Naive B cell (primary cell): ENCODE results near the gene DPYD. TPM values are rescaled to one million over a fixed set of nuclear protein-coding genes. Genes with fewer than 3 reads are reported as not detected.
A peak's percentile ranks its signal among the peaks of the same experiment; 100 is the strongest.

Source experiments
- ATAC-seq, 2 donors: fragments of 150-1000 bp; cut with Tn5 transposase; 2 replicates each; pipeline ENCODE4 v1.10.0; 2021; ENCODE audit warnings: low read depth in 2 of 2, mild to moderate bottlenecking in 2 of 2, moderate library complexity in 2 of 2
- DNase-seq: peaks from one replicate; pipeline ENCODE4 v3.0.0; 2022
- H3K27ac Mint-ChIP-seq, 6 donors: one replicate each; pipeline ENCODE4 v1.8.0; 2020 to 2022; ENCODE audit warnings: mild to moderate bottlenecking in 6 of 6, mixed read lengths in 6 of 6, moderate library complexity in 5 of 6, inconsistent platforms in 2 of 6
- H3K27me3 Mint-ChIP-seq, 3 donors: one replicate each; pipeline ENCODE4 v1.8.0; 2021 to 2022; ENCODE audit warnings: mixed read lengths in 3 of 3, mild to moderate bottlenecking in 1 of 3
- H3K36me3 Mint-ChIP-seq, 2 donors: one replicate each; pipeline ENCODE4 v1.8.0; 2020 to 2022; ENCODE audit warnings: mixed read lengths in 2 of 2, inconsistent platforms in 1 of 2, mild to moderate bottlenecking in 1 of 2
- H3K4me1 Mint-ChIP-seq, 3 donors: one replicate each; pipeline ENCODE4 v1.8.0; 2020 to 2022; ENCODE audit warnings: mixed read lengths in 3 of 3, inconsistent platforms in 1 of 3, mild to moderate bottlenecking in 1 of 3, moderate library complexity in 1 of 3
- H3K4me3 Mint-ChIP-seq, 8 donors: one replicate each; pipeline ENCODE4 v1.8.0; 2020 to 2022; ENCODE audit warnings: mild to moderate bottlenecking in 8 of 8, mixed read lengths in 8 of 8, moderate library complexity in 8 of 8, inconsistent platforms in 2 of 8
- H3K9me3 Mint-ChIP-seq, 7 donors: one replicate each; pipeline ENCODE4 v1.8.0; 2020 to 2022; ENCODE audit warnings: mixed read lengths in 7 of 7, mild to moderate bottlenecking in 5 of 7, inconsistent platforms in 2 of 7, moderate library complexity in 1 of 7
- polyA plus RNA-seq, 6 donors: library from polyadenylated mRNA; unstranded; fragments of 300-500 nt; fragmentation: Illumina TruSeq; gene quantifications; one replicate each; pipeline ENCODE4 v1.2.3, GENCODE V29; 2021; ENCODE audit warnings: low read depth in 6 of 6

The DPYD gene
- polyA plus RNA-seq, 6 donors from 2014 or later = 13.9 to 24.6 (median 19.1) TPM

GRCh38 chr1:97540346-97540888, 380.4 kb downstream of the DPYD start:
- Mint-ChIP-seq H3K27ac (no peak overlapping the region), H3K9me3 (no peaks in the 10 kb centered on the region), H3K4me3 (no peak overlapping the region), H3K4me1 (no peaks in the 10 kb centered on the region), H3K27me3 (no peaks in the 10 kb centered on the region), H3K36me3 (peaks cover 0 to 21% of the 10 kb centered on the region in 2 donors)
- ATAC-seq (no peak), DNase-seq (no peak)

- DNase-seq = no peak
- ATAC-seq = no peak
- no peak overlapping the region for H3K4me3 Mint-ChIP-seq
- no peaks in the 10 kb centered on the region for H3K9me3 Mint-ChIP-seq
- no peak overlapping the region for H3K27ac Mint-ChIP-seq
- peaks cover 0 to 14% of the 10 kb centered on the region in 2 donors for H3K36me3 Mint-ChIP-seq
- H3K4me1 Mint-ChIP-seq = no peaks in the 10 kb centered on the region
- no peaks in the 10 kb centered on the region for H3K27me3 Mint-ChIP-seq
These were observed 382.7 kb downstream of the DPYD start for GRCh38 chr1:97538113-97538512.

GRCh38 chr1:97533358-97533757, 387.5 kb downstream of the DPYD start:
- Mint-ChIP-seq H3K9me3 (no peaks in the 10 kb centered on the region), H3K27me3 (no peaks in the 10 kb centered on the region), H3K4me3 (no peak overlapping the region), H3K36me3 (peaks cover 0 to 14% of the 10 kb centered on the region in 2 donors), H3K27ac (no peak overlapping the region), H3K4me1 (no peaks in the 10 kb centered on the region)
- no peak for DNase-seq
- ATAC-seq = no peak

- no peaks in the 10 kb centered on the region for H3K9me3 Mint-ChIP-seq
- H3K4me1 Mint-ChIP-seq = no peaks in the 10 kb centered on the region
- H3K4me3 Mint-ChIP-seq = no peak overlapping the region
- ATAC-seq (no peak), DNase-seq (no peak)
- H3K27me3 Mint-ChIP-seq = no peaks in the 10 kb centered on the region
- H3K27ac Mint-ChIP-seq = peak overlapping the region in 2 of 6 donors; percentile 22 to 72
- H3K36me3 Mint-ChIP-seq = no peaks in the 10 kb centered on the region
These were observed 391.2 kb downstream of the DPYD start for GRCh38 chr1:97529600-97529999.

- H3K4me1 Mint-ChIP-seq = no peaks in the 10 kb centered on the region
- no peaks in the 10 kb centered on the region for H3K27me3 Mint-ChIP-seq
- H3K4me3 Mint-ChIP-seq = no peak overlapping the region
- H3K27ac Mint-ChIP-seq = no peak overlapping the region
- DNase-seq = no peak
- H3K9me3 Mint-ChIP-seq = peaks cover 0 to 21% (median 9%) of the 10 kb centered on the region in 7 donors
- peaks cover 8 to 11% of the 10 kb centered on the region in 2 donors for H3K36me3 Mint-ChIP-seq
- no peak for ATAC-seq
These were observed 396.6 kb downstream of the DPYD start for GRCh38 chr1:97524211-97524610.

- Mint-ChIP-seq H3K4me1 (no peaks in the 10 kb centered on the region), H3K9me3 (peaks cover 0 to 16% (median 6%) of the 10 kb centered on the region in 7 donors), H3K27ac (no peak overlapping the region), H3K27me3 (no peaks in the 10 kb centered on the region), H3K36me3 (peaks cover 8% of the 10 kb centered on the region in 2 donors), H3K4me3 (no peak overlapping the region)
- DNase-seq (no peak), ATAC-seq (no peak)
These were observed 404.2 kb downstream of the DPYD start for GRCh38 chr1:97516588-97516987.

- H3K36me3 Mint-ChIP-seq = peaks cover 8 to 17% of the 10 kb centered on the region in 2 donors
- no peaks in the 10 kb centered on the region for H3K27me3 Mint-ChIP-seq
- ATAC-seq (no peak), DNase-seq (no peak)
- H3K9me3 Mint-ChIP-seq = no peaks in the 10 kb centered on the region
- no peak overlapping the region for H3K4me3 Mint-ChIP-seq
- no peak overlapping the region for H3K27ac Mint-ChIP-seq
- peaks cover 5 to 12% (median 9%) of the 10 kb centered on the region in 3 donors for H3K4me1 Mint-ChIP-seq
These were observed 412.1 kb downstream of the DPYD start for GRCh38 chr1:97508653-97509218.

- peaks cover 8 to 17% of the 10 kb centered on the region in 2 donors for H3K36me3 Mint-ChIP-seq
These were observed 413.0 kb downstream of the DPYD start for GRCh38 chr1:97507863-97508262.

GRCh38 chr1:97506368-97506767, 414.5 kb downstream of the DPYD start:
- Mint-ChIP-seq H3K27me3 (no peaks in the 10 kb centered on the region), H3K27ac (no peak overlapping the region), H3K9me3 (no peaks in the 10 kb centered on the region), H3K36me3 (peaks cover 8 to 17% of the 10 kb centered on the region in 2 donors), H3K4me3 (no peak overlapping the region), H3K4me1 (peaks cover 5 to 12% (median 9%) of the 10 kb centered on the region in 3 donors)
- DNase-seq (no peak), ATAC-seq (no peak)

More at GRCh38 chr1:97507863-97508262, 413.0 kb downstream of the DPYD start:
- H3K4me3 Mint-ChIP-seq = no peak overlapping the region
- DNase-seq (no peak), ATAC-seq (no peak)
- no peaks in the 10 kb centered on the region for H3K9me3 Mint-ChIP-seq
- no peaks in the 10 kb centered on the region for H3K27me3 Mint-ChIP-seq
- H3K4me1 Mint-ChIP-seq = peaks cover 5 to 12% (median 9%) of the 10 kb centered on the region in 3 donors
- no peak overlapping the region for H3K27ac Mint-ChIP-seq

GRCh38 chr1:97505816-97506215, 415.0 kb downstream of the DPYD start:
- H3K9me3 Mint-ChIP-seq = no peaks in the 10 kb centered on the region

GRCh38 chr1:97505289-97505688, 415.5 kb downstream of the DPYD start:
- peaks cover 8 to 17% of the 10 kb centered on the region in 2 donors for H3K36me3 Mint-ChIP-seq

More at GRCh38 chr1:97505816-97506215, 415.0 kb downstream of the DPYD start:
- H3K27me3 Mint-ChIP-seq = no peaks in the 10 kb centered on the region
- H3K27ac Mint-ChIP-seq = peak overlapping the region in 2 of 6 donors; percentile 3 to 19
- ATAC-seq (no peak), DNase-seq (no peak)
- peak overlapping the region in 1 of 8 donors; percentile 12 for H3K4me3 Mint-ChIP-seq
- H3K36me3 Mint-ChIP-seq = peaks cover 8 to 17% of the 10 kb centered on the region in 2 donors
- peaks cover 5 to 12% (median 9%) of the 10 kb centered on the region in 3 donors for H3K4me1 Mint-ChIP-seq

GRCh38 chr1:97502360-97502759, 418.5 kb downstream of the DPYD start:
- peaks cover 5 to 9% (median 6%) of the 10 kb centered on the region in 3 donors for H3K4me1 Mint-ChIP-seq
- ATAC-seq (no peak), DNase-seq (no peak)
- H3K9me3 Mint-ChIP-seq = no peaks in the 10 kb centered on the region
- no peaks in the 10 kb centered on the region for H3K27me3 Mint-ChIP-seq
- no peak overlapping the region for H3K27ac Mint-ChIP-seq
- H3K36me3 Mint-ChIP-seq = no peaks in the 10 kb centered on the region
- H3K4me3 Mint-ChIP-seq = no peak overlapping the region

More at GRCh38 chr1:97505289-97505688, 415.5 kb downstream of the DPYD start:
- Mint-ChIP-seq H3K9me3 (no peaks in the 10 kb centered on the region), H3K4me1 (peaks cover 5 to 12% (median 9%) of the 10 kb centered on the region in 3 donors), H3K27me3 (no peaks in the 10 kb centered on the region), H3K27ac (peak overlapping the region in 1 of 6 donors; percentile 3), H3K4me3 (no peak overlapping the region)
- DNase-seq (no peak), ATAC-seq (no peak)

GRCh38 chr1:97501628-97502027, 419.2 kb downstream of the DPYD start:
- Mint-ChIP-seq H3K9me3 (no peaks in the 10 kb centered on the region), H3K4me3 (no peak overlapping the region), H3K36me3 (no peaks in the 10 kb centered on the region), H3K4me1 (peaks cover 5 to 7% (median 6%) of the 10 kb centered on the region in 3 donors), H3K27me3 (no peaks in the 10 kb centered on the region), H3K27ac (no peak overlapping the region)
- ATAC-seq (no peak), DNase-seq (no peak)

- H3K4me1 Mint-ChIP-seq = peaks cover 2 to 4% (median 3%) of the 10 kb centered on the region in 3 donors
- ATAC-seq (no peak), DNase-seq (no peak)
- H3K9me3 Mint-ChIP-seq = no peaks in the 10 kb centered on the region
- H3K36me3 Mint-ChIP-seq = no peaks in the 10 kb centered on the region
- H3K4me3 Mint-ChIP-seq = no peak overlapping the region
- peak overlapping the region in 1 of 6 donors; percentile 82 for H3K27ac Mint-ChIP-seq
- H3K27me3 Mint-ChIP-seq = no peaks in the 10 kb centered on the region
These were observed 420.1 kb downstream of the DPYD start for GRCh38 chr1:97500760-97501159.
